Large intestine (tissue), 12 donors: Measurements from ENCODE around the gene TAS1R2. TPM values are rescaled to one million over a fixed set of nuclear protein-coding genes. Genes with fewer than 3 reads are reported as not detected.

Experiments
- DNase-seq, 2 donors: peaks; one replicate each; pipeline versions ENCODE4 v3.0.0 to v3.0.0-alpha.2; 2013
- H3K27ac ChIP-seq: one replicate; pipeline ENCODE4 v1.5.1; 2013; ENCODE audit warnings: low read length
- H3K27me3 ChIP-seq: 2 replicates; pipeline ENCODE4 v1.6.1; 2013; ENCODE audit warnings: low read length; ENCODE audit not compliant: control insufficient read depth, insufficient read depth
- H3K36me3 ChIP-seq: 2 replicates; pipeline ENCODE4 v1.6.1; 2013; ENCODE audit warnings: low read length; ENCODE audit not compliant: control insufficient read depth, insufficient read depth
- H3K4me1 ChIP-seq: one replicate; pipeline ENCODE4 v1.6.1; 2013; ENCODE audit warnings: low read length; ENCODE audit not compliant: control insufficient read depth, insufficient read depth
- H3K4me3 ChIP-seq: one replicate; pipeline ENCODE4 v1.5.1; 2013; ENCODE audit warnings: low read length
- H3K9me3 ChIP-seq: one replicate; pipeline ENCODE4 v1.6.1; 2013; ENCODE audit warnings: mild to moderate bottlenecking, low read depth, low read length, moderate library complexity; ENCODE audit not compliant: control insufficient read depth
- WGBS: methylation state at CpG from one replicate; pipeline ENCODE4 v1.1.5; 2013; ENCODE audit warnings: low lambda C conversion rate; ENCODE audit not compliant: insufficient coverage; 5-methylcytosine and 5-hydroxymethylcytosine counted together
- long read RNA-seq, 11 donors: transcript quantifications; one replicate each; lab custom pipeline, GENCODE V29; 2026
- polyA plus RNA-seq: library from polyadenylated mRNA; unstranded; fragments of 120-200 nt; gene quantifications from one replicate; pipeline ENCODE4 v1.2.1, GENCODE V29; 2013

The TAS1R2 gene
- not detected for polyA plus RNA-seq
- long read RNA-seq, donor 1: 0 reads
- long read RNA-seq, donor 2: 0 reads
- long read RNA-seq, donor 3: 0 reads
- long read RNA-seq, donor 4: 0 reads
- long read RNA-seq, donor 5: 0 reads
- long read RNA-seq, donor 6: 0 reads
- long read RNA-seq, donor 7: 0 reads
- long read RNA-seq, donor 8: 0 reads
- long read RNA-seq, donor 9: 0 reads
- long read RNA-seq, donor 10: 0 reads
- long read RNA-seq, donor 11: 0 reads

- H3K9me3 ChIP-seq: peaks cover 6% of the 10 kb centered on the region
- H3K36me3 ChIP-seq: no peaks in the 10 kb centered on the region
- H3K4me1 ChIP-seq: no peaks in the 10 kb centered on the region
- H3K27me3 ChIP-seq: peaks cover under 1% of the 10 kb centered on the region
- WGBS: no CpG with 5 or more reads among the region's 4 CpGs
- H3K27ac ChIP-seq: no peak within 1 kb of the TSS
- H3K4me3 ChIP-seq: no peak within 1 kb of the TSS
- DNase-seq: no peak
Observed at GRCh38 chr1:18859560-18859959, at the start of gene TAS1R2. Gene TAS1R2 (minus strand): TSS chr1:18859660. CDS start chr1:18859660, 0 bp downstream.

DNA sequence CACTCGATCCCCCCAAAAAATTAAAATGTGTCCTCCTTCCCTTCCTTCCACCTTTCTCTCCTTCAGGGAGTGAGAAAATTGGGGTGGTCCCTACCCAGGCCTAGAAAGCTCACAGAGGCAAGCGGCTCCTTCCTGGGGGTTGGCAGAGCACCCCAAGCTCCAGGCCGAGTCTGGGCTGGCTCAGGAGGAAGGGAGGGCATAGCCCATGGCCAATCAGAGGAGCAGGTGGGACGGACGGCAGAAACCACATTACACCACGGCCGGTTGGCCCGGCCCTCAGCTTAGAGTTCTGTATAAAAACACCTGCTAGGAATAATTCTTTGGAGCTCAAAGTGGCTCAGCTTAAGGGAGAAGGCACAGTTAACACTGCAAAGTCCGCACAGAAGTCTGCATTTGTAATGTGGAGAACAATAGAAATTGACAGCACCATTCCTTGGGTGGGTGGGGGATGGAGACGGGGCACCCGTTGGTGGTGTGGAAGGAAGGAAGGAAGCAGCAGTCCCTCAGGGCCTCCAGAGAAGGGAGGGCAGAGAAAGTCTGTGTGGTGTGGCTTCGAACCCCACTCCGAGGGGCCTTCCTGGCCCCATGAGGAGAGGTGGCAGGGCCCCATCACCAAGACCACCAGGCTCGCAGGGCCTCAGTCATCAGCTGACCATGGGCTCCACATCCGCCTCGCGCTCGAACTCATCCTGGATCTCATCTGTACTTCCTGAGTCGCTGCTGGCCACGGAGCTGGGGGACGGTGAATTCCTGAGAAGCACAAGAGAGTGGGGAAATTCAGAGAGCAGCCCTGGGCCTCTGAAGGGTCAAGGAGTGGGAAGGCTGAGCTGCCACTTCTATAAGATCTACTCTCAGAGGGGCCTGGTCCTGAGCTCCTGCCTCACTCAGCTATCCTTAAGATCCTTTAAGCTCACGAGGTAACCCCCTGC, 48.7 kb upstream of the TAS1R2 start:
- H3K4me1 ChIP-seq: peaks cover 4% of the 10 kb centered on the region
- no peaks in the 10 kb centered on the region for H3K9me3 ChIP-seq
- H3K27me3 ChIP-seq: peaks cover 3% of the 10 kb centered on the region
- no peak for DNase-seq
- no peak overlapping the region for H3K4me3 ChIP-seq
- peaks cover 31% of the 10 kb centered on the region for H3K36me3 ChIP-seq
- no CpG with 5 or more reads among the region's 22 CpGs for WGBS
- H3K27ac ChIP-seq: no peak overlapping the region

- Histone ChIP-seq H3K4me3 (no peak overlapping the region), H3K27me3 (peaks cover 3% of the 10 kb centered on the region), H3K36me3 (peaks cover 31% of the 10 kb centered on the region), H3K4me1 (peaks cover 7% of the 10 kb centered on the region), H3K9me3 (no peaks in the 10 kb centered on the region), H3K27ac (no peak overlapping the region)
- peak; percentile 29 to 37 for DNase-seq
- WGBS: 80% methylated on average over 1 of the region's 16 CpGs
Observed at GRCh38 chr1:18907021-18907916, 47.8 kb upstream of the TAS1R2 start.

DNA sequence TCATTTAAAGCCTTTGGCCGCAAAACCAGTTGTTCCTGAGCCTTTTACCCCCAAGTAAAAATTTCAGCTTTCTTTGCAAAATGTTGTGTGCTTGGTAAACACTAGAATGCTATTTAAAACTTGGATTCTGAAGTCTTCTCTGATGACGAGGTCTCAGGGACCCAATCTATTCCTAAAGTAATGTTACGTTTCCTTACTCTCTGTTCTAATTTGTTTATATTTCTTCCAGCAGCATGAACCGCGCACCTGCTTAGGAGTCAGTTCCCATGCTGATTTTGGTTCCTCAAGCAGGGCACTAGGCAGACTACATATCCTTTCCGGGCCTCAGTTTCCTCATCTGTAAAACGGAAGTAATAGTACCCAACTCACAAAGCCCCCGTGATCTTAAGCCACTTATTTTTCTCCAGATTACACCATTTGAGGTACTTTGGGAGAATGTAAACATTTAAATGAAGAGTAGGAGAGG, 43.9 kb upstream of the TAS1R2 start:
- no peak for DNase-seq
- Histone ChIP-seq H3K27ac (peak overlapping the region; percentile 6), H3K4me3 (peak overlapping the region; percentile 44), H3K27me3 (peaks cover 38% of the 10 kb centered on the region), H3K36me3 (peaks cover 6% of the 10 kb centered on the region), H3K4me1 (peaks cover 10% of the 10 kb centered on the region), H3K9me3 (no peaks in the 10 kb centered on the region)
- WGBS: 0% methylated on average over 1 of the region's 8 CpGs

GRCh38 chr1:18902523-18903290, 43.2 kb upstream of the TAS1R2 start, which contains the start of gene ALDH4A1:
Gene ALDH4A1 (minus strand): TSS chr1:18902555. CDS start chr1:18902523, 32 bp downstream.
- Histone ChIP-seq H3K27me3 (peaks cover 39% of the 10 kb centered on the region), H3K36me3 (peaks cover 3% of the 10 kb centered on the region), H3K27ac (peak within 1 kb of the TSS; percentile 28), H3K4me3 (peak within 1 kb of the TSS; percentile 44), H3K4me1 (peaks cover 10% of the 10 kb centered on the region), H3K9me3 (no peaks in the 10 kb centered on the region)
- peak; percentile 91 to 92 for DNase-seq
- no CpG with 5 or more reads among the region's 55 CpGs for WGBS

DNA sequence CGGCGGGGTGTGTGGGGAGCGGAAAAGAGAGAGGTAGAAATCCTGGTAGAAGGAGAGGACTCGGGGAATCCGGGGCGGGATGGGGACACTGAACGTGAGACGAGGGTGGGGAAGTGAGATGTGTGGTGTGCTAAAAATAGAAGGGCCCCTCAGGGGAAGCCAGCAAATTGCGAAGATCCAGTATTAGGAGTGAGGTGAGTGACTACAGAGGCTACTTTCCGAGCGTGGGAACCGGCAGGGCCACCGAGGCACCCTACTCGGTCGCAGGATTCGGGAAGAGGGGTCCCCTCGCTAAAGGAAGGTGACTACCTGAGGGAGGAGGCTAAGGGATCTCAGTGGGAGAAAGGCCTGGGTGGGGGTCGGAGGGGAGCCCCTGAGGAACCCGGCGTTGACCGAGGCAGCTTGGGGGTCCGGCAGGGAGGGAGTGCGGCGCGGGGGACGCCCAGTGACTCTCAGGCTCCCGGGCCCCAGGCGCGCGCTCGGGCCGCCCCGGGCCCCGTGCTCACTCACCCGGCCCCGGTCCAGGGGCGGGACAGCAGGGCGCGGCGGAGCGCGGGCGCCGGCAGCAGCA, 42.6 kb upstream of the TAS1R2 start:
- no CpG with 5 or more reads among the region's 44 CpGs for WGBS
- Histone ChIP-seq H3K4me3 (peak overlapping the region; percentile 44), H3K27me3 (peaks cover 46% of the 10 kb centered on the region), H3K27ac (no peak overlapping the region), H3K9me3 (no peaks in the 10 kb centered on the region), H3K36me3 (no peaks in the 10 kb centered on the region), H3K4me1 (peaks cover 10% of the 10 kb centered on the region)
- DNase-seq: peak in 1 of 2 donors; percentile 51

DNA sequence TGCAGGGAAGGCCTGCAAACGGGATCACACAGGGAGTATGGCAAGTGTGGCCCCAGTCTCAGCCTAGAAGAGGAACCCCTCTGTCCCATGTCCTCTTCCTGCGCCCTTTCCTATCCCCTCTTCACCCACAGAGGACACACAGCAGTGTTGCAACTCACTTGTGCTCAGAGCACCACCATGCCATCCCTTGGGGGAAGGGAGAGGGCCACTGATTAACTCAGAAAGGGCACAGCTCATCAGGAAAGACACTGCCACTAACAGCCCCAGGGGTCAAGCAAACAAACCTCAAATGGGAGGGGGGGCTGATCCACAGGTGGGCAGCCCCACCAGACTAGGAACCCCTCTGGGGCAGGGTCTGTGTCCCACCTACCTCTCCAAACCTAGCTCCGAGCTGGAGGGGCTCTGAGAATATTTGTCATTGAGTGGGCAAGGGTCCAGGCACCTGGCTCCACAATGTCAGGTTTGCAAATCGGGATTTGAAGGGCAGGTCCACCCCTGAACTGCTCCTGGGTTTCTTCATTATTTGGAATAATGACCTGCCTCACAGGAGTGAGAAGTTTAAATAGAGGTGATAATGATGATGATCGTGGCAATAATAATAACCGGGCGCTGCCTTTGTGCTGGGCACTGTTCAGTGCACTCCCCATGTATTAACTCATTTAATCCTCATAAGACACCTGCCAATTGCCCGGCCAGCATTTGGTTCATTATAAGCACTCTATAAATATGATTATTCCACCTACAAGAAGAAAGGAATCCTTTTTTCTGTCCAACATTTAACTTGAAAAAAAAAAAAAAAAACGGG, 41.9 kb upstream of the TAS1R2 start:
- H3K36me3 ChIP-seq: no peaks in the 10 kb centered on the region
- no peak overlapping the region for H3K4me3 ChIP-seq
- peaks cover 46% of the 10 kb centered on the region for H3K27me3 ChIP-seq
- WGBS: no CpG with 5 or more reads among the region's 9 CpGs
- H3K4me1 ChIP-seq: peaks cover 10% of the 10 kb centered on the region
- DNase-seq: no peak
- H3K27ac ChIP-seq: no peak overlapping the region
- no peaks in the 10 kb centered on the region for H3K9me3 ChIP-seq

DNA sequence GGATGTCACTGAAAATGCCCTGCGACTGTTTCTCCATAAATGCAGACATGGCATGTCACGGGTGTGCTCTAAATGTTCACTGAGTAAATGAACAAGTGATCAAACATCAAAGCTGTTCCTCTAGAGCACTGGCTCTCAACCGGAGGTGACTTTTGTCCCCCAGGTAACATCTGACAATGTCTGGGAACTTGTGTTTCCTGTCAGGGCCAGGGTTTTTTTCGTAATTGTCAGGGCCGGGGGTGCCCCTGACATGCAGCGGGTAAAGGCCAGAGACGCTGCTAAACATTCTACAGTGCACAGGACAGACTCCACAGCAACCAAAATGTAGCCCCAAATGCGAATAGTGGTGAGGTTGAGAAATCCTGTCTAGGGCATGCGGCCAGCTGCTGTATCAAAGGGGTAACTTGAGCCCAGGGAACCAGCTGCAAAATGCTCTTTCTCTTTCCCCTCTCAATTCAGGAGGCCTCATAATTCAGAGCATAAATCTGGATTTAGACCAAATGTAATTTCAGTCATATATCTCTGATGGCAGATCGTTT, 40.9 kb upstream of the TAS1R2 start:
- H3K27me3 ChIP-seq: peaks cover 51% of the 10 kb centered on the region
- no peak overlapping the region for H3K27ac ChIP-seq
- H3K4me3 ChIP-seq: no peak overlapping the region
- no peaks in the 10 kb centered on the region for H3K36me3 ChIP-seq
- no peak for DNase-seq
- peaks cover 10% of the 10 kb centered on the region for H3K4me1 ChIP-seq
- no peaks in the 10 kb centered on the region for H3K9me3 ChIP-seq
- WGBS: no CpG with 5 or more reads among the region's 10 CpGs
